ENCODE measurements around the gene SERPINA6. TPM values are rescaled to one million over a fixed set of nuclear protein-coding genes. Genes with fewer than 3 reads are reported as not detected.

SERPINA6 gene
- total and polyA plus RNA-seq, 2 donors (not counting 1 experiment from before 2014, with no cell fraction given) = not detected

DNA sequence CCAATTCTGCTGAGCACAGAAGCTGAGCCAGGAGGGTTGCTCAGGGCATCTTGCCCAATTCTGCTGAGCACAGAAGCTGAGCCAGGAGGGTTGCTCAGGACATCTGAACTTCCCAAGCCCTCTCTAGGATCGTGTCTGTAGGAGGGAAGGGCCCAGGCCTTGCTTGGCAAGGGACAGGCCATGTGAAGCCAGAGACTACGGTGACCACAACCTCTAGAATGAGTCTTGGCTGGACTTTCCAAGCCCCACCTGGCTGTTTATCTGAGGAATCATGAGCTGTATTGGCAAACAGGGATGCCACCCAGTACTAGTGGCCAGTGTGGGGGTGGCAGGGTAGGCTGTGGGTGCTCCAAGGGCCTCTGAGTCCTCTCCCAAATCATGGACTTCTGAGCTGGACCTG, 7.7 kb upstream of the SERPINA6 start:
- DNase-seq (ENCODE audit: low read depth in 2 of 2) = no peak
- no peaks in the 10 kb centered on the region for H3K36me3 ChIP-seq (ENCODE audit: control insufficient read depth, insufficient read depth, low read length)
- no peak overlapping the region for H3K4me3 ChIP-seq (replicated peaks in 1 of 4; ENCODE audit: control extremely low read depth in 1 of 4, insufficient read depth in 1 of 4, low read depth in 3 of 4, low read length in 4 of 4)
- no peak overlapping the region for H3K9ac ChIP-seq (ENCODE audit: insufficient read depth, low read length)
- no peaks in the 10 kb centered on the region for H3K9me3 ChIP-seq (ENCODE audit: control insufficient read depth, insufficient read depth, low read depth, low read length)
- H4K20me1 ChIP-seq (ENCODE audit: control insufficient read depth, extremely low read depth, insufficient read depth, low read length) = no peaks in the 10 kb centered on the region
- H3K27ac ChIP-seq (ENCODE audit: insufficient read depth, low read length) = no peak overlapping the region
- H2AFZ ChIP-seq (ENCODE audit: low read length) = no peak overlapping the region
- TF ChIP-seq EZH2 (IDR thresholded peaks at IDR 0.05; ENCODE audit: low read length, missing control alignments) (no peak), CTCF (conservative IDR thresholded peaks at IDR 0.05 in 1 of 2, IDR thresholded peaks at IDR 0.05 in 1 of 2; ENCODE audit: low read depth in 1 of 2, low read length in 2 of 2) (no peak)
- no peaks in the 10 kb centered on the region for H3K27me3 ChIP-seq (ENCODE audit: control insufficient read depth, insufficient read depth, low read length)
- H3K4me2 ChIP-seq (ENCODE audit: extremely low read depth, insufficient read depth, low read length) = no peak overlapping the region
- H3K79me2 ChIP-seq (ENCODE audit: control insufficient read depth, insufficient read depth, low read length) = no peaks in the 10 kb centered on the region
- no peaks in the 10 kb centered on the region for H3K4me1 ChIP-seq (ENCODE audit: control insufficient read depth, extremely low read depth, insufficient read depth, low read length)

DNA sequence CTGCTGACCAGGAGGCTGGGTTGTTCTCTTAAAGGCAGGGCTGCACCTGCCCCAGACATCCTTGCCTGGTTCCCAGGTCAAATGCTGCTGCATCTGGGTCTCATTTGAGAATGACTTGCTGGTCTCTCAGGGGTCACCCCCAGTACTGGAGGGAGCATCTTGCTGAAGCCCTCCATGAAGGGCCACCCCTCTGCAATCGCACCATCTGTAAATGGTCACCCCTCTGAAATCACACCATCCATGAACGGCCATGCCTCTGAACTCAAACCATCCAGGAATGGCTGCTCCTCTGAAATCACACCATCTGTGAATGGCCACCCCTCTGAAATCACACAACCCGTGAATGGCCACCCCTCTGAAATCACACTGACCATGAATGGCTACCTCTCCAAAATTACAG, 7.3 kb upstream of the SERPINA6 start:
- Histone ChIP-seq H3K4me2 (ENCODE audit: extremely low read depth, insufficient read depth, low read length) (no peak overlapping the region), H3K79me2 (ENCODE audit: control insufficient read depth, insufficient read depth, low read length) (no peaks in the 10 kb centered on the region)

GRCh38 chr14:94329857-94330256, 6.7 kb upstream of the SERPINA6 start:
- Histone ChIP-seq H3K4me2 (ENCODE audit: extremely low read depth, insufficient read depth, low read length) (no peak overlapping the region), H3K36me3 (ENCODE audit: control insufficient read depth, insufficient read depth, low read length) (no peaks in the 10 kb centered on the region), H2AFZ (ENCODE audit: low read length) (no peak overlapping the region), H3K4me1 (ENCODE audit: control insufficient read depth, extremely low read depth, insufficient read depth, low read length) (no peaks in the 10 kb centered on the region), H3K9me3 (ENCODE audit: control insufficient read depth, insufficient read depth, low read depth, low read length) (no peaks in the 10 kb centered on the region), H3K79me2 (ENCODE audit: control insufficient read depth, insufficient read depth, low read length) (no peaks in the 10 kb centered on the region), H3K27ac (ENCODE audit: insufficient read depth, low read length) (no peak overlapping the region), H3K9ac (ENCODE audit: insufficient read depth, low read length) (no peak overlapping the region), H3K27me3 (ENCODE audit: control insufficient read depth, insufficient read depth, low read length) (no peaks in the 10 kb centered on the region), H4K20me1 (ENCODE audit: control insufficient read depth, extremely low read depth, insufficient read depth, low read length) (no peaks in the 10 kb centered on the region), H3K4me3 (replicated peaks in 1 of 4; ENCODE audit: control extremely low read depth in 1 of 4, insufficient read depth in 1 of 4, low read depth in 3 of 4, low read length in 4 of 4) (no peak overlapping the region)
- DNase-seq (ENCODE audit: low read depth in 2 of 2) = no peak
- TF ChIP-seq CTCF (conservative IDR thresholded peaks at IDR 0.05 in 1 of 2, IDR thresholded peaks at IDR 0.05 in 1 of 2; ENCODE audit: low read depth in 1 of 2, low read length in 2 of 2) = no peak
- no peak for TF ChIP-seq EZH2 (IDR thresholded peaks at IDR 0.05; ENCODE audit: low read length, missing control alignments)

More for the DNA sequence above, 7.3 kb upstream of the SERPINA6 start:
- no peaks in the 10 kb centered on the region for H4K20me1 ChIP-seq (ENCODE audit: control insufficient read depth, extremely low read depth, insufficient read depth, low read length)
- no peak for TF ChIP-seq EZH2 (IDR thresholded peaks at IDR 0.05; ENCODE audit: low read length, missing control alignments)
- TF ChIP-seq CTCF (conservative IDR thresholded peaks at IDR 0.05 in 1 of 2, IDR thresholded peaks at IDR 0.05 in 1 of 2; ENCODE audit: low read depth in 1 of 2, low read length in 2 of 2) = no peak
- H3K27me3 ChIP-seq (ENCODE audit: control insufficient read depth, insufficient read depth, low read length) = no peaks in the 10 kb centered on the region
- no peak overlapping the region for H3K4me3 ChIP-seq (replicated peaks in 1 of 4; ENCODE audit: control extremely low read depth in 1 of 4, insufficient read depth in 1 of 4, low read depth in 3 of 4, low read length in 4 of 4)
- DNase-seq (ENCODE audit: low read depth in 2 of 2) = no peak
- no peaks in the 10 kb centered on the region for H3K36me3 ChIP-seq (ENCODE audit: control insufficient read depth, insufficient read depth, low read length)
- H3K9me3 ChIP-seq (ENCODE audit: control insufficient read depth, insufficient read depth, low read depth, low read length) = no peaks in the 10 kb centered on the region
- H3K27ac ChIP-seq (ENCODE audit: insufficient read depth, low read length) = no peak overlapping the region
- H3K4me1 ChIP-seq (ENCODE audit: control insufficient read depth, extremely low read depth, insufficient read depth, low read length) = no peaks in the 10 kb centered on the region
- H3K9ac ChIP-seq (ENCODE audit: insufficient read depth, low read length) = no peak overlapping the region
- no peak overlapping the region for H2AFZ ChIP-seq (ENCODE audit: low read length)
